H9 (cell line): ENCODE data around the gene DEFB128. TPM values are rescaled to one million over a fixed set of nuclear protein-coding genes. Genes with fewer than 3 reads are reported as not detected.

Source experiments
- DNase-seq: peaks from one replicate; pipeline ENCODE4 v3.0.0-alpha.2; 2017
- H2AFZ ChIP-seq: one replicate; pipeline ENCODE4 v1.6.1; 2013; ENCODE audit warnings: mild to moderate bottlenecking, low read length, control low read depth, moderate library complexity
- H2AK5ac ChIP-seq: 2 replicates; pipeline ENCODE4 v1.6.1; 2013; ENCODE audit warnings: low read length, control low read depth, mixed read lengths; ENCODE audit not compliant: insufficient read length
- H2BK120ac ChIP-seq: one replicate; pipeline ENCODE4 v1.6.1; 2013; ENCODE audit warnings: low read depth, mild to moderate bottlenecking, low read length, control low read depth, inconsistent platforms; ENCODE audit not compliant: poor library complexity, severe bottlenecking
- H2BK12ac ChIP-seq: 2 replicates; pipeline ENCODE4 v1.6.1; 2013; ENCODE audit warnings: low read length, control low read depth, mixed read lengths, low read depth; ENCODE audit not compliant: insufficient read length
- H2BK15ac ChIP-seq: 2 replicates; pipeline ENCODE4 v1.6.1; 2013; ENCODE audit warnings: low read depth, low read length, control low read depth
- H2BK20ac ChIP-seq: one replicate; pipeline ENCODE4 v1.6.1; 2013; ENCODE audit warnings: low read depth, mild to moderate bottlenecking, low read length, control low read depth, inconsistent platforms; ENCODE audit not compliant: poor library complexity, severe bottlenecking
- H2BK5ac ChIP-seq: 2 replicates; pipeline ENCODE4 v1.6.1; 2013; ENCODE audit warnings: low read length, control low read depth, mixed read lengths; ENCODE audit not compliant: insufficient read length
- H3K14ac ChIP-seq: 2 replicates; pipeline ENCODE4 v1.6.1; 2013; ENCODE audit warnings: low read length, control low read depth; ENCODE audit not compliant: insufficient read depth
- H3K18ac ChIP-seq: 2 replicates; pipeline ENCODE4 v1.6.1; 2013; ENCODE audit warnings: low read depth, mild to moderate bottlenecking, mixed read lengths, low read length, control low read depth; ENCODE audit not compliant: insufficient read length
- H3K23ac ChIP-seq: 2 replicates; pipeline ENCODE4 v1.6.1; 2013; ENCODE audit warnings: low read length, control low read depth, mixed read lengths, low read depth; ENCODE audit not compliant: insufficient read length
- H3K23me2 ChIP-seq: 2 replicates; pipeline ENCODE4 v1.6.1; 2013; ENCODE audit warnings: low read depth, mild to moderate bottlenecking, mixed read lengths, low read length, control low read depth; ENCODE audit not compliant: insufficient read length, poor library complexity, severe bottlenecking
- H3K27ac ChIP-seq: 2 replicates; pipeline ENCODE4 v1.5.1; 2013; ENCODE audit warnings: low read length, control low read depth, mixed read lengths, low read depth; ENCODE audit not compliant: insufficient read length
- H3K27me3 ChIP-seq: 2 replicates; pipeline ENCODE4 v1.6.1; 2013; ENCODE audit warnings: low read length, control low read depth, inconsistent platforms; ENCODE audit not compliant: insufficient read depth
- H3K4ac ChIP-seq: 2 replicates; pipeline ENCODE4 v1.6.1; 2013; ENCODE audit warnings: low read depth, mild to moderate bottlenecking, control low read depth, inconsistent platforms, low read length, moderate library complexity
- H3K4me1 ChIP-seq: 2 replicates; pipeline ENCODE4 v1.6.1; 2013; ENCODE audit warnings: low read length, control low read depth, inconsistent platforms; ENCODE audit not compliant: insufficient read depth
- H3K4me2 ChIP-seq: 2 replicates; pipeline ENCODE4 v1.6.1; 2013; ENCODE audit warnings: low read length, control low read depth, mixed read lengths; ENCODE audit not compliant: insufficient read length, insufficient read depth
- H3K56ac ChIP-seq: 2 replicates; pipeline ENCODE4 v1.6.1; 2013; ENCODE audit warnings: low read depth, mild to moderate bottlenecking, mixed read lengths, low read length, control low read depth; ENCODE audit not compliant: insufficient read length
- H3K79me1 ChIP-seq: 2 replicates; pipeline ENCODE4 v1.6.1; 2013; ENCODE audit warnings: low read depth, mild to moderate bottlenecking, moderate library complexity, low read length, control low read depth, inconsistent platforms; ENCODE audit not compliant: insufficient read depth, poor library complexity, severe bottlenecking
- H3K79me2 ChIP-seq: 2 replicates; pipeline ENCODE4 v1.6.1; 2013; ENCODE audit warnings: low read length, control low read depth, inconsistent platforms; ENCODE audit not compliant: insufficient read depth
- H3K9ac ChIP-seq: 2 replicates; pipeline ENCODE4 v1.6.1; 2013; ENCODE audit warnings: low read length, control low read depth, mixed read lengths; ENCODE audit not compliant: insufficient read length; ENCODE audit errors: extremely low read depth
- H3K9me3 ChIP-seq: one replicate; pipeline ENCODE4 v1.6.1; 2013; ENCODE audit warnings: low read depth, low read length, inconsistent platforms; ENCODE audit not compliant: control insufficient read depth
- H3T11ph ChIP-seq: one replicate; pipeline ENCODE4 v1.6.1; 2013; ENCODE audit warnings: mild to moderate bottlenecking, low read length, control low read depth, inconsistent platforms
- H4K20me1 ChIP-seq: one replicate; pipeline ENCODE4 v1.6.1; 2013; ENCODE audit not compliant: control insufficient read depth, insufficient read length, insufficient read depth
- H4K5ac ChIP-seq: 2 replicates; pipeline ENCODE4 v1.6.1; 2013; ENCODE audit warnings: low read depth, mild to moderate bottlenecking, mixed read lengths, low read length, control low read depth; ENCODE audit not compliant: insufficient read length
- H4K8ac ChIP-seq: replicated peaks from 2 replicates; pipeline ENCODE4 v1.6.1; 2013; ENCODE audit warnings: low read length, control low read depth, mixed read lengths, low read depth; ENCODE audit not compliant: insufficient read length
- H4K91ac ChIP-seq: 2 replicates; pipeline ENCODE4 v1.6.1; 2013; ENCODE audit warnings: low read depth, mild to moderate bottlenecking, moderate library complexity, mixed read lengths, low read length, control low read depth; ENCODE audit not compliant: insufficient read length
- H3K27ac Mint-ChIP-seq, 3 experiments: 2 replicates in 2 of 3; 3 replicates in 1 of 3; pipeline ENCODE4 v1.8.0; 2020 to 2021; ENCODE audit warnings: mixed read lengths in 3 of 3, mild to moderate bottlenecking in 1 of 3, moderate library complexity in 1 of 3
- H3K27me3 Mint-ChIP-seq: 2 replicates; pipeline ENCODE4 v1.8.0; 2021; ENCODE audit warnings: low read depth, mild to moderate bottlenecking, moderate library complexity, mixed read lengths
- H3K36me3 Mint-ChIP-seq, 3 experiments: 2 replicates in 2 of 3; 3 replicates in 1 of 3; pipeline ENCODE4 v1.8.0; 2020 to 2021; ENCODE audit warnings: low read depth in 3 of 3, mixed read lengths in 3 of 3; ENCODE audit not compliant: insufficient read depth in 1 of 3
- H3K4me1 Mint-ChIP-seq, 2 experiments: 2 replicates each; pipeline ENCODE4 v1.8.0; 2020; ENCODE audit warnings: mixed read lengths in 2 of 2
- H3K4me3 Mint-ChIP-seq, 2 experiments: 2 replicates in 1 of 2; 3 replicates in 1 of 2; pipeline ENCODE4 v1.8.0; 2020 to 2021; ENCODE audit warnings: mild to moderate bottlenecking in 2 of 2, mixed read lengths in 2 of 2, moderate library complexity in 1 of 2
- H3K9me3 Mint-ChIP-seq, 2 experiments: 2 replicates in 1 of 2; 3 replicates in 1 of 2; pipeline ENCODE4 v1.8.0; 2020; ENCODE audit warnings: mild to moderate bottlenecking in 2 of 2, mixed read lengths in 2 of 2, moderate library complexity in 1 of 2
- CTCF ChIP-seq: fragments of 200-600 bp; sonication (generic); conservative IDR thresholded peaks from 3 replicates; pipeline ENCODE4 v1.8.0; 2021; ENCODE audit warnings: antibody characterized with exemption, mild to moderate bottlenecking
- WGBS: extraction: QIAGEN DNeasy Blood & Tissue Kit; methylation state at CpG from one replicate; pipeline ENCODE4 v1.1.7; 2013; ENCODE audit warnings: missing lambda C conversion rate, low lambda C conversion rate, mixed read lengths; ENCODE audit not compliant: insufficient read length; ENCODE audit errors: extremely low coverage; 5-methylcytosine and 5-hydroxymethylcytosine counted together
- total RNA-seq: library from RNA; stranded (reverse); gene quantifications from 2 replicates; pipeline ENCODE4 v1.2.1, GENCODE V29; 2021

The DEFB128 gene
- total RNA-seq, 1 experiment from 2014 or later, result not detected

- Histone ChIP-seq H3K9ac (no peak overlapping the region), H3K4me1 (no peaks in the 10 kb centered on the region), H3K27ac (no peak overlapping the region), H3K23ac (no peak overlapping the region), H2AK5ac (no peak overlapping the region), H3K79me2 (no peaks in the 10 kb centered on the region), H2AFZ (no peak overlapping the region), H3K4ac (no peak overlapping the region), H3K4me2 (no peak overlapping the region), H3K23me2 (no peaks in the 10 kb centered on the region), H3K27me3 (no peaks in the 10 kb centered on the region), H3K14ac (no peak overlapping the region), H3K79me1 (no peaks in the 10 kb centered on the region), H4K8ac (no peak overlapping the region), H3T11ph (no peak overlapping the region), H3K9me3 (peaks cover 41% of the 10 kb centered on the region), H4K5ac (no peak overlapping the region), H2BK120ac (no peak overlapping the region), H4K20me1 (no peaks in the 10 kb centered on the region), H2BK15ac (no peak overlapping the region), H2BK20ac (no peak overlapping the region), H4K91ac (no peak overlapping the region), H2BK5ac (no peak overlapping the region), H3K18ac (no peak overlapping the region), H3K56ac (no peak overlapping the region), H2BK12ac (no peak overlapping the region)
- TF ChIP-seq CTCF, result no peak
- Mint-ChIP-seq H3K27me3 (peaks cover 71% of the 10 kb centered on the region), H3K27ac (no peak overlapping the region), H3K4me1 (no peaks in the 10 kb centered on the region), H3K9me3 (peaks cover 5 to 83% of the 10 kb centered on the region in 2 experiments; a peak in 3 of 5 replicates), H3K4me3 (no peak overlapping the region), H3K36me3 (no peaks in the 10 kb centered on the region)
- DNase-seq, result no peak
- WGBS, result no CpG with 5 or more reads among the region's 1 CpG
These were observed 8.7 kb upstream of the DEFB128 start for GRCh38 chr20:198225-198624.
